HepG2 (cell line): ENCODE measurements around the gene CDK7. TPM values are rescaled to one million over a fixed set of nuclear protein-coding genes. Genes with fewer than 3 reads are reported as not detected.

ENCODE experiments used
- BORCS8-MEF2B ChIP-seq: sonication (generic); formaldehyde crosslinking; IDR thresholded peaks from 2 replicates; pipeline ENCODE4 v1.8.0; 2022; ENCODE audit warnings: mild to moderate bottlenecking, missing genetic modification reagents
- CHD2 ChIP-seq: IDR thresholded peaks from 2 replicates; pipeline ENCODE4 v1.6.1; 2011; ENCODE audit warnings: low read depth, low read length, improper control_type of control experiment
- GATAD2A ChIP-seq: IDR thresholded peaks from 2 replicates; pipeline ENCODE4 v1.6.1; 2016
- KMT2B ChIP-seq: IDR thresholded peaks from 2 replicates; pipeline ENCODE4 v1.6.1; 2016; ENCODE audit warnings: missing genetic modification reagents, missing compliant biosample characterization
- MYNN ChIP-seq: sonication (generic); formaldehyde crosslinking; IDR thresholded peaks from 2 replicates; pipeline ENCODE4 v1.4.0; 2020; ENCODE audit warnings: mild to moderate bottlenecking, low read depth, missing genetic modification reagents
- NFIB ChIP-seq: sonication (generic); formaldehyde crosslinking; IDR thresholded peaks from 2 replicates; pipeline ENCODE4 v1.9.0; 2021; ENCODE audit warnings: missing genetic modification reagents, mild to moderate bottlenecking, borderline replicate concordance
- NPAS2 ChIP-seq: sonication (generic); formaldehyde crosslinking; IDR thresholded peaks from 2 replicates; pipeline ENCODE4 v1.8.0; 2022; ENCODE audit warnings: mild to moderate bottlenecking, missing genetic modification reagents, borderline replicate concordance
- NR2F1 ChIP-seq, 2 experiments: fragments of 450-650 bp in 1 of 2; formaldehyde crosslinking in 1 of 2; IDR thresholded peaks; 2 replicates each; pipeline versions ENCODE4 v1.5.0 to v1.6.1; 2016 to 2020; ENCODE audit warnings: mild to moderate bottlenecking in 1 of 2, missing compliant biosample characterization in 1 of 2, missing genetic modification reagents in 1 of 2, moderate library complexity in 1 of 2
- PHF8 ChIP-seq: sonication (generic); formaldehyde crosslinking; IDR thresholded peaks from 2 replicates; pipeline ENCODE4 v1.5.0; 2020; ENCODE audit warnings: missing genetic modification reagents
- SMARCC2 ChIP-seq: fragments of 450-650 bp; IDR thresholded peaks from 2 replicates; pipeline ENCODE4 v1.6.1; 2017; ENCODE audit warnings: antibody characterized with exemption, mild to moderate bottlenecking
- SOX6 ChIP-seq, 2 experiments: fragments of 450-650 bp in 1 of 2; sonication (generic) in 1 of 2; formaldehyde crosslinking in 1 of 2; IDR thresholded peaks; 2 replicates each; pipeline versions ENCODE4 v1.4.0 to v1.6.1; 2017 to 2020; ENCODE audit warnings: antibody characterized with exemption in 1 of 2, mild to moderate bottlenecking in 1 of 2, missing genetic modification reagents in 1 of 2
- TBX2 ChIP-seq: sonication (generic); formaldehyde crosslinking; IDR thresholded peaks from 2 replicates; pipeline ENCODE4 v1.5.0; 2020; ENCODE audit warnings: missing genetic modification reagents, mild to moderate bottlenecking, borderline replicate concordance
- ZBTB8A ChIP-seq: sonication (generic); formaldehyde crosslinking; IDR thresholded peaks from 2 replicates; pipeline ENCODE4 v1.4.0; 2020; ENCODE audit warnings: mild to moderate bottlenecking, low read depth, missing genetic modification reagents, borderline replicate concordance
- ZFAT ChIP-seq: sonication (generic); formaldehyde crosslinking; conservative IDR thresholded peaks from 2 replicates; pipeline ENCODE4 v1.8.1; 2023; ENCODE audit warnings: missing genetic modification reagents, inconsistent platforms
- ZIK1 ChIP-seq: sonication (generic); formaldehyde crosslinking; IDR thresholded peaks from 2 replicates; pipeline ENCODE4 v1.5.0; 2020; ENCODE audit warnings: mild to moderate bottlenecking, low read depth, missing genetic modification reagents, borderline replicate concordance
- ZKSCAN5 ChIP-seq: sonication (generic); formaldehyde crosslinking; IDR thresholded peaks from 2 replicates; pipeline ENCODE4 v1.5.1; 2020; ENCODE audit warnings: mild to moderate bottlenecking, missing genetic modification reagents
- ZNF510 ChIP-seq: sonication (generic); formaldehyde crosslinking; IDR thresholded peaks from 2 replicates; pipeline ENCODE4 v1.4.0; 2020; ENCODE audit warnings: low read depth, mild to moderate bottlenecking, missing genetic modification reagents
- ZNF552 ChIP-seq: sonication (generic); formaldehyde crosslinking; IDR thresholded peaks from 2 replicates; pipeline ENCODE4 v1.9.0; 2022; ENCODE audit warnings: missing genetic modification reagents, mild to moderate bottlenecking, borderline replicate concordance
- ZNF558 ChIP-seq: sonication (generic); formaldehyde crosslinking; IDR thresholded peaks from 2 replicates; pipeline ENCODE4 v1.9.0; 2022; ENCODE audit warnings: mild to moderate bottlenecking, missing genetic modification reagents, borderline replicate concordance
- ZNF564 ChIP-seq: sonication (generic); formaldehyde crosslinking; IDR thresholded peaks from 2 replicates; pipeline ENCODE4 v1.8.1; 2023; ENCODE audit warnings: mild to moderate bottlenecking, missing genetic modification reagents
- polyA plus RNA-seq, 8 experiments: library from polyadenylated mRNA; depleted of rRNA in 3 of 8; stranded (reverse) in 7 of 8; unstranded in 1 of 8; fragments of >200 nt; fragmentation: Illumina TruSeq in 4 of 8; extraction: Trizol in 4 of 8; gene quantifications; 2 replicates each; pipeline versions ENCODE4 v1.2.1 to v1.2.3, GENCODE V29; 2011 to 2016; ENCODE audit warnings: low read depth in 4 of 8, missing spikeins in 1 of 8, mixed read lengths in 1 of 8; ENCODE audit not compliant: insufficient read depth in 1 of 8
- total RNA-seq, 5 experiments: library from RNA; depleted of rRNA; stranded (reverse); fragments of >200 nt; fragmentation: Illumina TruSeq; extraction: Trizol; gene quantifications; 2 replicates each; pipeline ENCODE4 v1.2.3, GENCODE V29; 2016; ENCODE audit warnings: low read depth in 1 of 5
- TF ChIP-seq, protein P1 (sequence below): sonication (generic); formaldehyde crosslinking; IDR thresholded peaks from 2 replicates; pipeline ENCODE4 v1.8.0; 2023; ENCODE audit warnings: mild to moderate bottlenecking, missing genetic modification reagents
- TF ChIP-seq, protein P2 (sequence below): sonication (generic); formaldehyde crosslinking; IDR thresholded peaks from 2 replicates; pipeline ENCODE4 v1.8.0; 2022; ENCODE audit warnings: mild to moderate bottlenecking, missing genetic modification reagents, moderate library complexity
- TF ChIP-seq, protein P3 (sequence below): sonication (generic); formaldehyde crosslinking; IDR thresholded peaks from 2 replicates; pipeline ENCODE4 v1.4.0; 2020; ENCODE audit warnings: low read depth, mild to moderate bottlenecking, missing genetic modification reagents

CDK7 gene
- total and polyA plus RNA-seq, 2 of the 13 experiments (the other 11 are each of a cell fraction or from before 2014, with no cell fraction given), result 41.2 to 54.9 TPM

DNA sequence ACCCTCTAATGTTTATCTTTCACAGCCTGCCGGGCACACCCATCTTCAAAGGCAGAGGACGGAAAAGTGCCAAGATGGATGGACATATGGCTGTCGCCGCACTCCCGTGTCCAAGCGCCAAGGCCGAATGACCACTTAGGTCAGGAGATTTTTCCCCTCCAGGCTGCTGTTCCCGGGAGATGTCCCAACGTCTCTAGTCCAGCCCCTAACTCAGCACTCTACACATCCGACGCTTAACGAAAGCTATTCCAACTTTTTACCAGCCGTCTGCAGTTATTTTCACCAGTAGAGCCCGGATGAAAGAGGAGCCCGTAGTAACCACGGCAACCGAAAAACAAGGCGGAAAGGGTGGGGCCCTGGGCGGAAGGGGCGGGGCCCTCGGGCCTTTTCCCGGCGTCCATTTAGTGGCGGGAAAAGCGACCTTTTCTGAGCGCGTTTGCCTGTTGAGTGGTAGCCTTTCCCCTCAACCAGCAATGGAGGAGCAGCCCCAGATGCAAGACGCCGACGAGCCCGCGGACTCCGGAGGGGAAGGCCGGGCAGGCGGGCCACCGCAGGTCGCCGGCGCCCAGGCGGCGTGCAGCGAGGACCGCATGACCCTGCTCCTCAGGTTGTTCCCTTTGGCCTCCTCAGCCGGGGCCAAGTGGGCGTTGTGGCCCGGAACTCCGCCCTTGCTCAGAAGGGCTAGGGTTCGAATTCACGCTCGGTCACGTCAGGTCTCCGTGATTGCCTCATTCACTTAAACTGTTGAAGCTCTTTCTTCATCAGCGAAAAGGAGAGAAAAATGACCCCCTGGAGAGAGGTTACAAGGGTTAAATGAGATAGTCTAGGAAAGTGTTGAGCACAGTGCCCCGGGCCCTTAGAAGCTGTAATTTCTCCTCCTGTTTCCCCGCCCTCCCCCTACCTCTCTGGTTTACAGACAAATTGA lies 45.3 kb upstream of the CDK7 start, which contains the start of gene CENPH (continued):
- TF ChIP-seq SOX6 (IDR thresholded peaks at IDR 0.05) (no peak), SOX6 (CRISPR knock-in tag; IDR thresholded peaks at IDR 0.05) (peak; percentile 58), KMT2B (CRISPR knock-in tag) (0 out of 2 replicates have a peak, but pooled peaks have one; percentile 76), ZNF558 (CRISPR knock-in tag) (peak; percentile 81; the same call in 1 of the 2 replicates), ZNF510 (CRISPR knock-in tag) (no peak; the same call in 1 of the 2 replicates), ZNF564 (CRISPR knock-in tag) (no peak), NPAS2 (CRISPR knock-in tag) (no peak), SMARCC2 (no peak), CHD2 (no peak), NR2F1 (CRISPR knock-in tag; IDR thresholded peaks at IDR 0.05) (no peak), ZIK1 (CRISPR knock-in tag) (peak; percentile 64; the same call in 1 of the 2 replicates), ZFAT (CRISPR knock-in tag) (no peak), ZBTB8A (CRISPR knock-in tag) (0 out of 2 replicates have a peak, but pooled peaks have one; percentile 51), ZNF552 (CRISPR knock-in tag) (peak; percentile 72; the same call in 1 of the 2 replicates), TBX2 (CRISPR knock-in tag) (peak; percentile 58; the same call in 1 of the 2 replicates), NFIB (CRISPR knock-in tag) (no peak), BORCS8-MEF2B (CRISPR knock-in tag) (peak; percentile 84), GATAD2A (no peak), PHF8 (CRISPR knock-in tag) (peak; percentile 90), ZKSCAN5 (no peak), MYNN (CRISPR knock-in tag) (no peak)
- TF ChIP-seq, protein P1, sequence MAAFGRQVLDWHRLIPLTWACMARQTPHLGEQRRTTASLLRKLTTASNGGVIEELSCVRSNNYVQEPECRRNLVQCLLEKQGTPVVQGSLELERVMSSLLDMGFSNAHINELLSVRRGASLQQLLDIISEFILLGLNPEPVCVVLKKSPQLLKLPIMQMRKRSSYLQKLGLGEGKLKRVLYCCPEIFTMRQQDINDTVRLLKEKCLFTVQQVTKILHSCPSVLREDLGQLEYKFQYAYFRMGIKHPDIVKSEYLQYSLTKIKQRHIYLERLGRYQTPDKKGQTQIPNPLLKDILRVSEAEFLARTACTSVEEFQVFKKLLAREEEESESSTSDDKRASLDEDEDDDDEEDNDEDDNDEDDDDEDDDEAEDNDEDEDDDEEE (CRISPR knock-in tag), result peak; percentile 30; the same call in 1 of the 2 replicates
- TF ChIP-seq, protein P2, sequence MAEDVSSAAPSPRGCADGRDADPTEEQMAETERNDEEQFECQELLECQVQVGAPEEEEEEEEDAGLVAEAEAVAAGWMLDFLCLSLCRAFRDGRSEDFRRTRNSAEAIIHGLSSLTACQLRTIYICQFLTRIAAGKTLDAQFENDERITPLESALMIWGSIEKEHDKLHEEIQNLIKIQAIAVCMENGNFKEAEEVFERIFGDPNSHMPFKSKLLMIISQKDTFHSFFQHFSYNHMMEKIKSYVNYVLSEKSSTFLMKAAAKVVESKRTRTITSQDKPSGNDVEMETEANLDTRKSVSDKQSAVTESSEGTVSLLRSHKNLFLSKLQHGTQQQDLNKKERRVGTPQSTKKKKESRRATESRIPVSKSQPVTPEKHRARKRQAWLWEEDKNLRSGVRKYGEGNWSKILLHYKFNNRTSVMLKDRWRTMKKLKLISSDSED, result 0 out of 2 replicates have a peak, but pooled peaks have one; percentile 52
- TF ChIP-seq, protein P3, sequence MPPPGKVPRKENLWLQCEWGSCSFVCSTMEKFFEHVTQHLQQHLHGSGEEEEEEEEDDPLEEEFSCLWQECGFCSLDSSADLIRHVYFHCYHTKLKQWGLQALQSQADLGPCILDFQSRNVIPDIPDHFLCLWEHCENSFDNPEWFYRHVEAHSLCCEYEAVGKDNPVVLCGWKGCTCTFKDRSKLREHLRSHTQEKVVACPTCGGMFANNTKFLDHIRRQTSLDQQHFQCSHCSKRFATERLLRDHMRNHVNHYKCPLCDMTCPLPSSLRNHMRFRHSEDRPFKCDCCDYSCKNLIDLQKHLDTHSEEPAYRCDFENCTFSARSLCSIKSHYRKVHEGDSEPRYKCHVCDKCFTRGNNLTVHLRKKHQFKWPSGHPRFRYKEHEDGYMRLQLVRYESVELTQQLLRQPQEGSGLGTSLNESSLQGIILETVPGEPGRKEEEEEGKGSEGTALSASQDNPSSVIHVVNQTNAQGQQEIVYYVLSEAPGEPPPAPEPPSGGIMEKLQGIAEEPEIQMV (CRISPR knock-in tag), result peak; percentile 69; the same call in 1 of the 2 replicates
